Smooth muscle cell of the brain vasculature (primary cell): Measurements from ENCODE around the gene SLC23A1.
"Not testable (repeated sequence)": the region's sequence is repeated elsewhere in the genome, so short reads cannot be mapped to it uniquely, and the experiment has no call there.

Experiments used
- DNase-seq: peaks from one replicate; pipeline ENCODE4 v3.0.0-alpha.2; 2012; ENCODE audit warnings: low read depth, low spot score

Gene SLC23A1

GRCh38 chr5:139389701-139390638 is 6.9 kb upstream of the SLC23A1 start, which contains the start of gene MZB1:
Gene MZB1 (minus strand): TSS chr5:139389913. CDS start chr5:139389856, 57 bp downstream.
- DNase-seq, result no peak

DNA sequence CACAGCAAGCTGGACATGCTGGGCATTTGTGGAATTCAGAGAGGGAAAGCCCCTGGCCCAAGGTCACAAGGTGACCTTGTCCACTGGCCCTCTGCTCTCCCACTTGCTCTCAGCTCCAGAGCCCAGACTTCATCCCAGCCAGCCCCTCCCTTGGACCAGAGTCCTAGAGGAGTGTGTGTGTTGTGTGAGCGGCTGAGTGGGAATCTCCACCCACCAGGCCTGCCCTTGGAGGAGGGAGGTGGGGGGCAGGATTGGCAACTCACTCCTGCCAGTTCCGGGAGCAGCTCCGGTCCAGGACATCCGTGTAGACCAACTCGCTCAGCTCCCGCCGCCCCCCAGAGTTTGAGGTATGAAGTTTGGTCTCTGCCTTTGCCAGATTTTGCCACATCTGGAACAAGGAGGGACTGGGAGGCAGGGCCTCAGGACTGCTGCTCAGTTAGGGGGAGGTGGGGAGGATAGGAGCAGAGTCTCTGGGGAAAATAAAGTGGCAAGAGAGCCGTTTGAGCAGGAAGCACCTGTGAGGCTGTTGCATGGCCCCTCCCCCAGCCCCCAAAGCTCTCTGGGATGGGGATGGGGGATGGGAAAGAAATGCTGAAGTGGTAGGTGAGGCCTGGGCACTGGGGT is 5.2 kb upstream of the SLC23A1 start:
- no peak for DNase-seq

GRCh38 chr5:139387611-139388197 is 4.6 kb upstream of the SLC23A1 start:
- no peak for DNase-seq

GRCh38 chr5:139386956-139387355 is 3.9 kb upstream of the SLC23A1 start:
- DNase-seq, result not testable (repeated sequence)

GRCh38 chr5:139386050-139386438 is 2.9 kb upstream of the SLC23A1 start:
- DNase-seq, result no peak

GRCh38 chr5:139385061-139386049 is 2.3 kb upstream of the SLC23A1 start:
- DNase-seq, result no peak

GRCh38 chr5:139384591-139385051 is 1.5 kb upstream of the SLC23A1 start:
- DNase-seq, result no peak

DNA sequence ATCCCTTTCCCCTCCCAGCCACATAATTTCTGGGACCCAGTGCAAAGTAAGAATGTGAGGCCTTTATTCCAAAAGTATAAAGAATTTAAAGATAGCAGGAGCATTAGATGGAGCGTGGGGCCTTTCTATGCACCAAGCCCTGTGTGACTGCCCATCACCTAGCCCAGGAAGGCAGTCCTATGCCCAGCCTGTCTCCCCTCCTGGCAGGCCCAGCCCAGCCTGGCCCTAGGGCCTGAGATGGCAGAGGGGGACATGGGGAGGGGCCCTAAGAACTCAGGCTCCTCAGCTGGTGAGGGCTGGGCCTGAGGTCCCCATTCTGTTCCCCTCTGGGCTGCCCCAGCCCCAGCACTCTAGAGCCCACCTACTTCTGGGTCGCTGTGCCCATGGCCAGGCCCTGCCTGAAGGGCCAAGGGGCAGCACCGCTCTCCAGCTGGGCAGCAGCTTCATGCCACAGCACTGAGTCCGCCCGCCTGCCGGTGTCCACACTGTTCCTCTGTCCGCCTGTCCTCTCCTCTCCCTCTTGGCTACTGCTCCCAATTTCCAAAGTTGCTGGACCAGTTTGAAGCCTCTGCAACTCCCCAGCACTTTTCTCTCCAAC is 995 bp upstream of the SLC23A1 start:
- no peak for DNase-seq

DNA sequence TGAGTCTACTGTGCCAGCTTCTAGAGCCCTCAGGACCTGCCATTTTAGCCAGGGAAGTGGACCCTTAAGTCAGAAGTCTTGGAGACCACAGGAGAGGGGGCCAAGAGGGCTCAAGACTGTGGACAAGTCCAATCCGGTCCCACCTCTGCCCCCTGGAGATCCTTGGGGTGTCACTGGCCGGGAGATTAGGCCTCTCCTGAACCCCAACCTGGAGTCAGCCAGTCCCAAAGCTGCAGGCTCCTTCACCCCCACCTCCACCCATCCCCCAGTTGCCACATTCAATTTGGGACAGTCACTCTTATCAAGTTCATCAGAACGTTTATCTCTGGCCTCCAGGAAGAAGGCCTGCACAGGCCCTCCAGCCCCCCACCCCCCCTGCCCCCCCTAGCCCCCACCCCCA is 290 bp downstream of the SLC23A1 start:
- DNase-seq, result no peak

DNA sequence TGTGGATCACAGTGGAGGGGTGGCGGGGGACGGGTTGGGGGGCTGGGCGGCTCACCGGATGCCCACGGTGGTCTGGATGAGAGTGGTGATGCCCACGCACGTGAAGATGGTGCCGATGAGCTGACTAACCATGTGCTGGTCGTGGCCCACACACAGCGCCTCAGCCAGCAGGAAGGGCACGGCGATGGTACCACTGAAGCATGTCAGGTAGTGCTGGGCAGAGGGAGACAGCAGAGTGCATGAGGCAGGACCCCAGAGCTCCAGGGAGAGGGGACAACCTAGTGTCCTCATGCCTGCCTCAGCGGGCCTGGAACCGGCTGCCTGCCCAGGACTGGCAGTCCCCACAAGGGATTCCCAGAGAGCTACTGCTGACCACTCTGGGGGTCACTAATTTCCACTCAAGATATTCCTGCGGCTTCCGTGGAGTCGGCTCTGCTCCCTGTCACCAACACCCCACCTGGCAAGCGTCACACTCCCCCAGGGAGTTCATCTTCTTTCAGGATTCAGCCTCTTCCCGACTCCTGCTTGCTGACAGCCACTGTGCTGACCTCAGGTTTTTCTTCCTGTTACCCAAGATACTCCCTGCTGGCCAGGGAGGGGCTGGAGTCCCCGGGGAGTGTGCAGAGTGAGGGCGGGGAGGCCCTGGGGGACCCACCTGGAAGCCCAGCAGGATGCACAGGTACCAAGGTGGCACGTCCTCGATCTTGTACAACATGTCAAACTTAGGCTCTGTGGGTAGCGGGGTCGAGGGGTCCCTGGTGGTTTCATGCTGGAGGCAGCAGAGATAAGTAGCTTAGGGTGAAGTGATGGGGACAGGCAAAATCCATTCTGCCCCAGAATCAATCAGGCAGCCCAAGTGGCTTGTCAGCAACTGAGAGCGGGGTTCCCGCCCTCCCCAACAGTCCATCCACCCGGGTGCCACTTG is 998 bp downstream of the SLC23A1 start:
- no peak for DNase-seq

- no peak for DNase-seq
Measured at GRCh38 chr5:139379626-139380449, 3.3 kb downstream of the SLC23A1 start.

GRCh38 chr5:139378941-139379361 is 4.1 kb downstream of the SLC23A1 start:
- no peak for DNase-seq

GRCh38 chr5:139378101-139378825 is 4.8 kb downstream of the SLC23A1 start:
- DNase-seq, result no peak

- no peak for DNase-seq
Measured at GRCh38 chr5:139377226-139377625, 5.9 kb downstream of the SLC23A1 start.

DNA sequence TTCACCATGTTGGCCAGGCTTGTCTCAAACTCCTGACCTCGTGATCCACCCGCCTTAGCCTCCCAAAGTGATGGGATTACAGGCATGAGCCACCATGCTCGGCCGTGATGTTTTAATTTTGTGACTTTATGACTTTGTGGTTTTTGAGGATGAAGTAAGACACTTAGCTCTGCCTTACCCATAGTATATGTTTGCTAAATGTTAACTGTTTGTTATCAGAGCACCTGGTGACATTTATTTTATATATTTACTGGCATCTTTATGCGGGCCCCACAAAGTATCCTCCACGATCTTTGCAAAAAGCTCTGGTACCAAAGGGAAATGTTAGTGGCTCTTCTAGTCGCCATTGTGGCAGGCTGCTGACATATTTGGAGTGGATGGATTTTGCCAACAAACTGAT is 6.7 kb downstream of the SLC23A1 start:
- DNase-seq, result no peak

DNA sequence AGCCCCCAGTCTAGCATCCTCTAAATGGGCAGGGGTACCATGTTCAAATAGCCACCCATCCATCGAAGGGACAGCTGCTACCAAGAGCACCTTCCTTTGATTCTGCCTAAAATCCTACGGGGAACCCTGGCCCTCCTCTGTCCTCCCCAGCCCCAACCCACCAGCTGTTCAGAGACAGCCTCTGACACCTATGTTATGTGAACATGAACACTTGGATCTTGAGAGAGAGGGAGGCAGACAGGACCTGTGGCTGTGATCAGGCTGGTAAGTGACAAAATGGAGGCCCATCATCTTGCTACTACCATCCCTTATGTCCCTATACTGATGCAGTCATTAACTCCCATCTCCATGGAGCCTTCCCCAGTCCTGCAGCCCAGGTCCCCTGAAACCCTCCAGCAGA is 8.2 kb downstream of the SLC23A1 start:
- no peak for DNase-seq

GRCh38 chr5:139371482-139372435 is 11.3 kb downstream of the SLC23A1 start:
- no peak for DNase-seq
